GM10847 (cell line): ENCODE data around the gene RSBN1L.

ENCODE experiments used
- POLR2A ChIP-seq: IDR thresholded peaks from 2 replicates; pipeline ENCODE4 v1.6.1; 2011; ENCODE audit not compliant: insufficient read length; ENCODE audit errors: extremely low read depth

Gene RSBN1L

GRCh38 chr7:77778535-77778934 is 82.3 kb downstream of the RSBN1L start:
- TF ChIP-seq POLR2A, result no peak

DNA sequence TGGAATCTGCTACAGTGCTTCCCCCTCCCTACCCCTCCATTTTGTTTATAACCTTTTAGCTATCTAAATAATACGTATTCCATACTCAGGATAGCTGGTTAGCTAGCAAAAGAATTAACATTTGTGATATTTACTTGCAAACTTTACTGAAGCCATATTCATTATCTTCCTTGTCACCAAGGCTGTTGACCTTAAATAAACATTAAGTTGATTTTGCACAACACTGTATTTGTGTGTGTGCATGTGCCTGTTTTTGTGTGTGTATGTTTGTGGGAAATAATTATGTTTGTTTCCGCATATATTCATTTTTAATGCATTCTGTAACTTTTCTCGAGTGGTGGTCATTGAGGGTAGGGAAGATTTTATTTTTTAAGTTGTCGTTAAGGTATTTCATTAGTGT is 86.1 kb downstream of the RSBN1L start:
- no peak for TF ChIP-seq POLR2A

DNA sequence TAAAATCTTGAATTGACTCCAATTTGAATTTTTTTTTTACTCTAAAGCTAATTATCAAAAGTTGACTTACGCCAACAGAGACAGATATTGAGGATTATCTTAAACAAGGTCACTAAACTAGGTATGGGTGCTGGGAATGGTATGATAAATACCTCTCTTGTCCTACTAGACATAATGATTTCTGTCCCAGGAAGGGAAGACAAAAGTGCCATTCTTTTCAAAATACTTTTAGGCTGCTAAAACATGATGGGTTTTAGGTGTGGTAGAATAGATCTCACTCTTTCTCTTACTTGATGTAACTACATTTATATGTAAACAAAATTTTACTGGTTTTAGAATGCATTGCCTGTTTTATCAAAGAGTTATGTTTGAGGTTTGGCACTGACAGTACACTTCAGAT is 86.9 kb downstream of the RSBN1L start:
- no peak for TF ChIP-seq POLR2A

GRCh38 chr7:77783545-77783944 is 87.3 kb downstream of the RSBN1L start:
- no peak for TF ChIP-seq POLR2A

GRCh38 chr7:77786018-77786417 is 89.8 kb downstream of the RSBN1L start:
- no peak for TF ChIP-seq POLR2A

GRCh38 chr7:77786741-77787140 is 90.5 kb downstream of the RSBN1L start:
- TF ChIP-seq POLR2A, result no peak

GRCh38 chr7:77788327-77788902 is 92.2 kb downstream of the RSBN1L start:
- TF ChIP-seq POLR2A, result no peak

DNA sequence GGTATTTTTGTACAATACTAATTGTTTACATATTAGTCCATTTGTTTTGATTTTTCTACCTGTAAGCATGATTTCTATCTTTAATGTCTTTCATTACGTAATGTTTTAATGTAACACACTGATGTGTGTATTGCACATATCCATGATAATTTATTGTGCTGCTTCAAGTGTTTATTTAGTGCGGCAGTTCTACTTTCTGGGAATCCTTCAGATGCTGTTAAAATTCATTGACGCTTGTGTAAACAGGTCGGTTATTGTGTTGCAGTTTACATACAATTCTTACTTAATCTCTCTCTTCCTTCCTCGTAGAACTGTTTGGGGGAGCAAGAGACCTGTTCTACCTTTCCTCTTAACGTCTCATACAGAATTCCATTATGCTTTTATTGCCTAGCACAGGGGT is 95.1 kb downstream of the RSBN1L start:
- no peak for TF ChIP-seq POLR2A

GRCh38 chr7:77791956-77792355 is 95.7 kb downstream of the RSBN1L start:
- no peak for TF ChIP-seq POLR2A

DNA sequence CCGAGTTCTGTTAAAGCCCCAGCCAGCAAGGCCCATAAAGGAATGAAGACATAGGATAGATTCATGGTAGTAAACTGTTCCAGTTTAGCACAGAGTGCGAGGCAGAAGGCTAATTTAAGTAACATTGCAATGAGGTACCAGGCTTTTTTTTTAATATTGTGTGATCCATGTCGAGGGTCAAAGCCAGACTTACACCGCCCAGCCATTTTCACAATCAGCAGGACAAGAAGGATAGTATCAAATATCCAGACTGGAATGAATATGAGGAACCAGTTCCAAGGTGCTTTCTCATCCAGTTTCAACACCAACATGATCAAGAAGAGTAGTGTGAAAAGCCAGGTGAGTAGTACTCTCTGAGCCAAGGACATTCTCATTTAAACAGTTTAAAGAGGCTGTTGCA is 97.7 kb downstream of the RSBN1L start:
- no peak for TF ChIP-seq POLR2A

DNA sequence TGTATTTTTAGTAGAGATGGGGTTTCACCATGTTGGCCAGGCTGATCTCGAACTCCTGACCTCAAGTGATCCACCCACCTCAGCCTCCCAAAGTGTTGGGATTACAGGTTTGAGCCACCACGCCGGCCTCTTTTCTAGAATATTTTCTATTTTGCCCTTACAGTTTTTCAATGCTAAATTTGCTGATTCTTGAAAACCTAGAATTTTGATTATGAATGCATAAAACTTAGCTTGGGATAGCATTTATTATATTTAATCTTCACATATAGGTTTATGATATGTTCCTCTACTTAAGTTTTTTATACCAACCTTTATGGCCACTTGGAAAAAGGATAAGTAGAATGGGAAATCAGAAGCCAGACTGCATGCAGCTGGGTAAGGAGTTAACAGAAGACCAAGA is 99.8 kb downstream of the RSBN1L start:
- TF ChIP-seq POLR2A, result no peak

DNA sequence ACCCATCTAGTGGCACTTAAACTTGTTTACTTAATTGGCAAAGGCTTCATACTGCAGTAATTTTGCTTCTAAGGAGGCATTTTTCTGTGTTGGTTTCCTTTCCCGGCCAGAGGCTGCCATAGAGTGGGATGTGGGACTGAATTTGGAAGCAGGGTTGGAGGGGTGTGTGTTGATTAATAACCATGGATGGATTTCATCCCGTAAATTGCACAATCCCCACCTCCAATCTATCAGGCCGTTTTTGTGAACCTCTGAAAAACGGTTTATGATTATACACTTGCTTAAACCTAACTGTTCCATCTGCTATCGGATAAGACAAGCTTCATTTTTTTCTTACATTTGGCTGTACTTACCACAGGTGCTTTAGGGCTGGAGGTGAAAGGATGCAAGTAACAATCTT is 100.7 kb downstream of the RSBN1L start:
- no peak for TF ChIP-seq POLR2A

DNA sequence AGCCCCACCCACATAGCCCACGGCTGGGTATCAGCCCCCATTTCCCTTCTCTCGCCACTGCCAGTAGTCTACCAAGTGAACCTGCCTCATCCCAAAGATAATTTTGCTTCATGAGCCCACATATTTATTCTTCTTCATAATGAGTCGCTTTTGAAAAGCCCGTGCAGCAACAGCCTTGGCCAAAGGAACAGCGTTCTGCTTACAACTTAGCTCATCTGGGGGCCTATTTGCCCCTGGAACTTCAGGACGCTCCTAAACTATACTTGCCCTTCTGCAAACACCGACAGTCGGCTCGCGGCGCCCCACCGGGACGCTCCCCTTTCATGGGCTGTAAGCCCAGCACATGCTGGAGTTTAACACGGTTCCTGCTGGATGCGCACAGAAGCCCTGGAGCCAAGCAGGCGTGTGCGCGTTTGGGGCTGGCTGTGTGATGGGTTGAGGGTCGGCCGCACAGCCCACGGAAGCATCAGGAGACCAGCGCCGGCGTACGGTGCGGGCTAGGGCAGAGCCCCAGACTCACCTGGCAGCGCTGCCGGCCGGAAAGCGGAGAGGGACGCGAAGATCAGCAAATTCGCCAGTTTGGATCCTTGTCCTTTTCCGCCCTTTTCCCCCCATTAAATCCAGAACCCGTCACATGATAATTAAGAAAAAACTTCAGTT is 101.6 kb downstream of the RSBN1L start:
- no peak for TF ChIP-seq POLR2A

DNA sequence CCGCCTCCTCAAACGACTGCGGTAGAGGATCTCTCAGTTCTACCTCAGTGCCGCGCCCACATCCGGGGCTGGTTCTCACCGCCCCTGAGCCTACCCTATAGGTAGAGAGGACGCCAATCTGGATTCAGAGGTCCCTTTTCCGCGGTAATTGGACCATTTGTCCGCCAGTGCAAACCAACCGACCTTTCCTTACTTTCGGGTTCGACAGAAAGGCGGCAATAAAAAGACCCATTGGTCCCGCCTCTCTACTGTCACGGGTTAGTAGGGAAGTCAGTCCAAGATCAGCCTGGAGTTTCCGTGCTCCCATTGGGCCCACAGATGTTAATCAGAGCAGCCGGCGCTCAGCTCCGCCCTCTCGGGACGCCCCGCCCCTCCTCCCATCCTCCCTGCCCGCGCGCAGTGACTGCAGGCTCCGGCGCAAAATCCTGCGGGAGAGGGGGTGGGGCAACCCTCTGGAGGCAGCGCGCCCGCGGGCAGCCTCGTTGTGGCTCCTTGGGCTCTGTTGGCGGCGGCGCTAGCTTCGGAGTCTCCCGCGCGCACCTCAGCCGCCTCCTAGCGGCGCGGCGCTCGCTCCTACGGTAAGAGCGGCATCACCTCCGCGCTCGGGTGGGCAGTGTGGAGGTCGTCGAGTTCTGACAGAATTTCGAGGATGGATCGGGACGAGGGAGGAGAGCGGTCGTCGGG is 102.3 kb downstream of the RSBN1L start, which contains the start of the genes PHTF2 and TMEM60:
Gene PHTF2, plus strand, starts transcription at position 380 of the 684 bp plus-strand sequence.
Gene TMEM60, minus strand, starts transcription at position 41 of the 684 bp plus-strand sequence. CDS start 4,061 bp downstream, outside the sequence.
- peak; percentile 63 for TF ChIP-seq POLR2A

- no peak for TF ChIP-seq POLR2A
These were observed 103.1 kb downstream of the RSBN1L start for GRCh38 chr7:77799078-77799964.
